SJCRH30 (cell line): ENCODE measurements around the gene FCER1A. TPM values are rescaled to one million over a fixed set of nuclear protein-coding genes. Genes with fewer than 3 reads are reported as not detected.
"Not testable (repeated sequence)": the region's sequence is repeated elsewhere in the genome, so short reads cannot be mapped to it uniquely, and the experiment has no call there.

Experiments
- DNase-seq, 2 experiments: peaks; one replicate each; pipeline ENCODE4 v3.0.0-alpha.2; 2015 to 2020
- H3K27ac ChIP-seq: fragments of 250-450 bp; sonication (Bioruptor Pico); 2 replicates; pipeline ENCODE4 v1.5.1; 2020; ENCODE audit warnings: mild to moderate bottlenecking, moderate library complexity
- H3K27me3 ChIP-seq: fragments of 250-450 bp; sonication (Bioruptor Pico); 2 replicates; pipeline ENCODE4 v1.5.1; 2020; ENCODE audit warnings: mild to moderate bottlenecking, moderate library complexity
- H3K36me3 ChIP-seq: fragments of 250-450 bp; sonication (Bioruptor Pico); 2 replicates; pipeline ENCODE4 v1.5.1; 2020; ENCODE audit warnings: mild to moderate bottlenecking, moderate library complexity
- H3K4me1 ChIP-seq: fragments of 250-450 bp; sonication (Bioruptor Pico); 2 replicates; pipeline ENCODE4 v1.5.1; 2020; ENCODE audit warnings: mild to moderate bottlenecking, moderate library complexity
- H3K4me3 ChIP-seq: fragments of 250-450 bp; sonication (Bioruptor Pico); 2 replicates; pipeline ENCODE4 v1.5.1; 2020; ENCODE audit warnings: mild to moderate bottlenecking, moderate library complexity
- H3K9me3 ChIP-seq: fragments of 250-450 bp; sonication (Bioruptor Pico); replicated peaks from 2 replicates; pipeline ENCODE4 v1.5.1; 2020; ENCODE audit warnings: mild to moderate bottlenecking, moderate library complexity
- total RNA-seq: library from RNA; depleted of rRNA; stranded (reverse); fragments of >200 nt; shearing (Covaris generic); gene quantifications from 2 replicates; pipeline ENCODE4 v1.2.3, GENCODE V29; 2014; rRNA removed

FCER1A gene
- total RNA-seq, 1 experiment from 2014 or later: not detected

GRCh38 chr1:159318784-159319551 is 16.8 kb downstream of the FCER1A start:
- no peaks in the 10 kb centered on the region for H3K27me3 ChIP-seq
- DNase-seq: no peak
- no peak overlapping the region for H3K27ac ChIP-seq
- H3K36me3 ChIP-seq: no peaks in the 10 kb centered on the region
- no peak overlapping the region for H3K4me3 ChIP-seq
- no peaks in the 10 kb centered on the region for H3K9me3 ChIP-seq
- H3K4me1 ChIP-seq: no peaks in the 10 kb centered on the region

- Histone ChIP-seq H3K27ac (no peak overlapping the region), H3K27me3 (no peaks in the 10 kb centered on the region), H3K4me1 (no peaks in the 10 kb centered on the region), H3K36me3 (no peaks in the 10 kb centered on the region), H3K4me3 (no peak overlapping the region), H3K9me3 (no peaks in the 10 kb centered on the region)
- no peak for DNase-seq
Observed at GRCh38 chr1:159334797-159335196, 32.7 kb downstream of the FCER1A start.

GRCh38 chr1:159338018-159338417 is 35.9 kb downstream of the FCER1A start:
- no peak for DNase-seq
- Histone ChIP-seq H3K4me3 (no peak overlapping the region), H3K27me3 (no peaks in the 10 kb centered on the region), H3K27ac (no peak overlapping the region), H3K9me3 (no peaks in the 10 kb centered on the region), H3K36me3 (no peaks in the 10 kb centered on the region), H3K4me1 (no peaks in the 10 kb centered on the region)

- Histone ChIP-seq H3K27ac (no peak overlapping the region), H3K4me3 (no peak overlapping the region), H3K27me3 (no peaks in the 10 kb centered on the region), H3K4me1 (no peaks in the 10 kb centered on the region), H3K36me3 (no peaks in the 10 kb centered on the region), H3K9me3 (no peaks in the 10 kb centered on the region)
- DNase-seq: no peak
Observed at GRCh38 chr1:159339536-159339935, 37.4 kb downstream of the FCER1A start.

GRCh38 chr1:159341736-159342135 is 39.6 kb downstream of the FCER1A start:
- H3K27ac ChIP-seq: no peak overlapping the region
- no peaks in the 10 kb centered on the region for H3K9me3 ChIP-seq
- no peaks in the 10 kb centered on the region for H3K4me1 ChIP-seq
- H3K27me3 ChIP-seq: no peaks in the 10 kb centered on the region
- no peak for DNase-seq
- no peaks in the 10 kb centered on the region for H3K36me3 ChIP-seq
- H3K4me3 ChIP-seq: no peak overlapping the region

GRCh38 chr1:159342761-159343425 is 40.8 kb downstream of the FCER1A start:
- H3K4me3 ChIP-seq: no peak overlapping the region
- no peaks in the 10 kb centered on the region for H3K36me3 ChIP-seq
- no peak overlapping the region for H3K27ac ChIP-seq
- no peaks in the 10 kb centered on the region for H3K4me1 ChIP-seq
- no peak for DNase-seq
- no peaks in the 10 kb centered on the region for H3K9me3 ChIP-seq
- no peaks in the 10 kb centered on the region for H3K27me3 ChIP-seq

- H3K36me3 ChIP-seq, H3K9me3 ChIP-seq, DNase-seq: not testable (repeated sequence)
Observed at GRCh38 chr1:159349374-159349773, 47.2 kb downstream of the FCER1A start.

GRCh38 chr1:159352436-159352835 is 50.3 kb downstream of the FCER1A start:
- H3K4me1 ChIP-seq: no peaks in the 10 kb centered on the region
- no peak overlapping the region for H3K4me3 ChIP-seq
- H3K9me3 ChIP-seq: no peaks in the 10 kb centered on the region
- DNase-seq: no peak
- H3K36me3 ChIP-seq: no peaks in the 10 kb centered on the region
- H3K27me3 ChIP-seq: no peaks in the 10 kb centered on the region
- no peak overlapping the region for H3K27ac ChIP-seq

More at GRCh38 chr1:159349374-159349773, 47.2 kb downstream of the FCER1A start:
- H3K27me3 ChIP-seq, H3K27ac ChIP-seq, H3K4me3 ChIP-seq, H3K4me1 ChIP-seq: not testable (repeated sequence)

Other genes with a start within 250 kb of the FCER1A start
- not detected in 2 replicates for gene AIM2, start 225.6 kb upstream of the FCER1A start, total RNA-seq
- gene CADM3, start 130.7 kb upstream of the FCER1A start, total RNA-seq: not detected in 2 replicates
- not detected in 2 replicates for gene ACKR1, start 97.5 kb upstream of the FCER1A start, total RNA-seq
- not detected in 2 replicates for gene OR10J4, start 129.9 kb downstream of the FCER1A start, total RNA-seq
- not detected in 2 replicates for gene OR10J1, start 137.4 kb downstream of the FCER1A start, total RNA-seq
- not detected in 2 replicates for gene OR10J5, start 233.7 kb downstream of the FCER1A start, total RNA-seq